ENCODE data around the gene PIK3C2G. TPM values are rescaled to one million over a fixed set of nuclear protein-coding genes. Genes with fewer than 3 reads are reported as not detected.

Gene PIK3C2G
- total and polyA plus RNA-seq, 4 donors = 4.9 to 40.1 (median 19.4) TPM

GRCh38 chr12:18629916-18630315 lies 368.6 kb downstream of the PIK3C2G start:
- TF ChIP-seq FOXA2 (IDR thresholded peaks at IDR 0.05) (no peak), FOXA1 (IDR thresholded peaks at IDR 0.05) (no peak), EGR1 (IDR thresholded peaks at IDR 0.05; ENCODE audit: low read depth in 2 of 2) (no peak), MAX (IDR thresholded peaks at IDR 0.05) (no peak), SP1 (IDR thresholded peaks at IDR 0.05) (no peak), HNF4A (conservative IDR thresholded peaks at IDR 0.05) (no peak), RXRA (IDR thresholded peaks at IDR 0.05) (no peak), CTCF (IDR thresholded peaks at IDR 0.05; ENCODE audit: low read depth, low read length, missing input control) (no peak), ATF3 (IDR thresholded peaks at IDR 0.05) (no peak), REST (IDR thresholded peaks at IDR 0.05) (no peak), YY1 (IDR thresholded peaks at IDR 0.05) (no peak), NR2F2 (IDR thresholded peaks at IDR 0.05) (no peak)
- no peak for DNase-seq (ENCODE audit: low spot score)
- peaks cover 0 to 3% (median 0%) of the 10 kb centered on the region in 4 donors for H3K9me3 ChIP-seq (ENCODE audit: control insufficient read depth in 4 of 4, low read length in 3 of 4)
- peaks cover 0 to 7% (median 3%) of the 10 kb centered on the region in 4 donors for H3K4me1 ChIP-seq (ENCODE audit: control insufficient read depth in 4 of 4, insufficient read depth in 4 of 4, low read length in 3 of 4)
- no peak overlapping the region for H3K27ac ChIP-seq (ENCODE audit: low read depth in 1 of 2, low read length in 2 of 2)
- H3K36me3 ChIP-seq (ENCODE audit: control insufficient read depth in 4 of 4, insufficient read depth in 3 of 4, low read depth in 1 of 4, low read length in 3 of 4) = no peaks in the 10 kb centered on the region
- WGBS = 95% methylated on average over 1 of the region's 1 CpG
- no peak overlapping the region for H3K4me3 ChIP-seq (ENCODE audit: low read depth in 1 of 3, low read length in 3 of 3)
- no peak overlapping the region for H3K9ac ChIP-seq (ENCODE audit: low read depth in 1 of 2, low read length in 2 of 2)
- H3K27me3 ChIP-seq (ENCODE audit: control insufficient read depth in 4 of 4, insufficient read depth in 4 of 4, low read length in 3 of 4) = no peaks in the 10 kb centered on the region

GRCh38 chr12:18631339-18631738 lies 370.0 kb downstream of the PIK3C2G start:
- H3K27me3 ChIP-seq (ENCODE audit: control insufficient read depth in 4 of 4, insufficient read depth in 4 of 4, low read length in 3 of 4) = no peaks in the 10 kb centered on the region
- no peaks in the 10 kb centered on the region for H3K36me3 ChIP-seq (ENCODE audit: control insufficient read depth in 4 of 4, insufficient read depth in 3 of 4, low read depth in 1 of 4, low read length in 3 of 4)
- no peak overlapping the region for H3K27ac ChIP-seq (ENCODE audit: low read depth in 1 of 2, low read length in 2 of 2)
- no peak for TF ChIP-seq FOXA1 (IDR thresholded peaks at IDR 0.05)
- TF ChIP-seq GABPA (IDR thresholded peaks at IDR 0.05 in 1 of 2, conservative IDR thresholded peaks at IDR 0.05 in 1 of 2) = no peak
- no peak for TF ChIP-seq HNF4A (conservative IDR thresholded peaks at IDR 0.05)
- no peak for TF ChIP-seq RAD21 (IDR thresholded peaks at IDR 0.05)
- no peak for TF ChIP-seq TAF1 (conservative IDR thresholded peaks at IDR 0.05)
- no peak for TF ChIP-seq NR2F2 (IDR thresholded peaks at IDR 0.05)
- TF ChIP-seq HNF4G (IDR thresholded peaks at IDR 0.05) = no peak
- no peak for TF ChIP-seq REST (IDR thresholded peaks at IDR 0.05)
- TF ChIP-seq EGR1 (IDR thresholded peaks at IDR 0.05; ENCODE audit: low read depth in 2 of 2) = no peak
- TF ChIP-seq RXRA (IDR thresholded peaks at IDR 0.05) = no peak
- WGBS = 95% methylated on average over 5 of the region's 5 CpGs
- DNase-seq (ENCODE audit: low spot score) = no peak
- peaks cover 0 to 3% (median 0%) of the 10 kb centered on the region in 4 donors for H3K9me3 ChIP-seq (ENCODE audit: control insufficient read depth in 4 of 4, low read length in 3 of 4)
- H3K4me3 ChIP-seq (ENCODE audit: low read depth in 1 of 3, low read length in 3 of 3) = no peak overlapping the region
- H3K4me1 ChIP-seq (ENCODE audit: control insufficient read depth in 4 of 4, insufficient read depth in 4 of 4, low read length in 3 of 4) = peaks cover 0 to 7% (median 3%) of the 10 kb centered on the region in 4 donors
- no peak overlapping the region for H3K9ac ChIP-seq (ENCODE audit: low read depth in 1 of 2, low read length in 2 of 2)
